ENCODE measurements around the gene SPATA31C1. TPM values are rescaled to one million over a fixed set of nuclear protein-coding genes. Genes with fewer than 3 reads are reported as not detected.

The SPATA31C1 gene
- polyA plus RNA-seq, 2 of the 4 experiments (the other 2 are of a cell fraction) = not detected

DNA sequence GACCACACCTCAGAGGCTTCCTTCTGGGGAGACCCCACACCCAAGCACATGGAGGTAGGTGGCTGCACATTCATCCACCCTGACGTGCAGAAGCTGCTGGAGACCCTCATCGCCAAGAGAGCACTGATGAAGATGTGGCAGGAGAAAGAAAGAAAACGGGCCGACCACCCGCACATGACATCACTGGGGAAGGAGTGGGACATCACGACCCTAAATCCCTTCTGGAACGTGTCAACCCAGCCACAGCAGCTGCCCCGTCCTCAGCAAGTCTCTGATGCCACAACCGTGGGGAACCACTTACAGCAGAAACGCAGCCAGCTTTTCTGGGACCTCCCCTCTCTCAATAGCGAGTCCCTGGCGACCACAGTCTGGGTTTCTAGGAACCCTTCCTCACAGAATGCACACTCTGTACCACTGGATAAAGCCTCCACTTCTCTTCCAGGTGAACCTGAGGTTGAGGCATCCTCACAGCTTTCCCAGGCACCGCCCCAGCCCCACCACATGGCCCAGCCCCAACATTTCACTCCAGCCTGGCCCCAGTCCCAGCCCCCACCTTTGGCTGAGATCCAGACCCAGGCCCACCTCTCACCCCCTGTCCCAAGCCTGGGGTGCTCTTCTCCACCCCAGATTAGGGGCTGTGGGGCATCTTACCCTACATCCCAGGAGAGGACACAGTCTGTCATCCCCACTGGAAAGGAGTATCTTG lies 32.1 kb upstream of the SPATA31C1 start (continued):
- TF ChIP-seq ESRRA (IDR thresholded peaks at IDR 0.05; ENCODE audit: borderline replicate concordance, low read length) (no peak), GATA3 (IDR thresholded peaks at IDR 0.05; ENCODE audit: borderline replicate concordance) (no peak), ZFP36 (IDR thresholded peaks at IDR 0.05; ENCODE audit: borderline replicate concordance, partially characterized antibody) (no peak), RNF2 (IDR thresholded peaks at IDR 0.05; ENCODE audit: borderline replicate concordance, low read depth) (no peak), CHD2 (IDR thresholded peaks at IDR 0.05; ENCODE audit: low read length, partially characterized antibody) (no peak)

DNA sequence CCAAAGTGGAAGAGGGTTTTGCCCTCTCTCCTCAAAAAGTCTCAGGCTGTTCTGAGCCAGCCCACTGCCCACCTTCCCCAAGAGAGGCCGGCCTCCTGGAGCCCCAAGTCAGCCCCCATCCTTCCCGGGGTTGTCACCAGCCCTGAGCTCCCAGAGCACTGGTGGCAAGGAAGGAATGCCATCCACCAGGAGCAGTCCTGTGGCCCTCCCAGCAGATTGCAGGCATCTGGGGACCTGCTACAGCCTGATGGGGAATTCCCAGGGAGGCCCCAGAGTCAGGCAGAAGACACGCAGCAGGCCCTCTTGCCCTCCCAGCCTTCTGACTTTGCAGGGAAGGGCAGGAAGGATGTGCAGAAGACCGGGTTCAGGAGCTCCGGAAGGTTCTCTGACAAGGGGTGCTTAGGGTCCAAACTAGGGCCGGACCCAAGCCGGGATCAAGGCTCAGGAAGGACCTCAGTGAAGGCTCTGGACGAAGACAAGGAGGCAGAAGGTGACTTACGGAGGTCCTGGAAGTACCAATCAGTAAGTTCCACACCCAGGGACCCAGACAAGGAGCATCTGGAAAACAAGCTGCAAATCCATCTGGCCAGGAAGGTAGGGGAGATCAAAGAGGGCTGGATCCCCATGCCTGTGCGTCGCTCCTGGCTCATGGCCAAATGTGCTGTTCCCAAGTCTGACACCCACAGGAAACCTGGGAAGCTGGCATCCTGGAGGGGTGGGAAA lies 31.4 kb upstream of the SPATA31C1 start:
- POLR2A ChIA-PET = no interaction called here
- H3K4me1 ChIP-seq = no peaks in the 10 kb centered on the region
- ATAC-seq (no peak), FAIRE-seq (no peak), DNase-seq (ENCODE audit: low read depth in 1 of 2, low spot score in 1 of 2) (no peak)
- 90% methylated on average over 10 of the region's 11 CpGs for WGBS (ENCODE audit: missing lambda C conversion rate)
- no peak for TF ChIP-seq ESRRA (IDR thresholded peaks at IDR 0.05; ENCODE audit: borderline replicate concordance, low read length)
- TF ChIP-seq EHMT2 (IDR thresholded peaks at IDR 0.05; ENCODE audit: low read depth) = no peak
- no peak for TF ChIP-seq POLR2A (IDR thresholded peaks at IDR 0.05; ENCODE audit: low read length)
- TF ChIP-seq, protein P1, sequence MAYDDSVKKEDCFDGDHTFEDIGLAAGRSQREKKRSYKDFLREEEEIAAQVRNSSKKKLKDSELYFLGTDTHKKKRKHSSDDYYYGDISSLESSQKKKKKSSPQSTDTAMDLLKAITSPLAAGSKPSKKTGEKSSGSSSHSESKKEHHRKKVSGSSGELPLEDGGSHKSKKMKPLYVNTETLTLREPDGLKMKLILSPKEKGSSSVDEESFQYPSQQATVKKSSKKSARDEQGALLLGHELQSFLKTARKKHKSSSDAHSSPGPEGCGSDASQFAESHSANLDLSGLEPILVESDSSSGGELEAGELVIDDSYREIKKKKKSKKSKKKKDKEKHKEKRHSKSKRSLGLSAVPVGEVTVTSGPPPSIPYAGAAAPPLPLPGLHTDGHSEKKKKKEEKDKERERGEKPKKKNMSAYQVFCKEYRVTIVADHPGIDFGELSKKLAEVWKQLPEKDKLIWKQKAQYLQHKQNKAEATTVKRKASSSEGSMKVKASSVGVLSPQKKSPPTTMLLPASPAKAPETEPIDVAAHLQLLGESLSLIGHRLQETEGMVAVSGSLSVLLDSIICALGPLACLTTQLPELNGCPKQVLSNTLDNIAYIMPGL (CRISPR knock-in tag; IDR thresholded peaks at IDR 0.05; ENCODE audit: borderline replicate concordance) = no peak
- TF ChIP-seq CBX2 (IDR thresholded peaks at IDR 0.05; ENCODE audit: borderline replicate concordance, low read depth) = no peak
- TF ChIP-seq CHD2 (IDR thresholded peaks at IDR 0.05; ENCODE audit: low read length, partially characterized antibody) = no peak
- TF ChIP-seq, protein P2, sequence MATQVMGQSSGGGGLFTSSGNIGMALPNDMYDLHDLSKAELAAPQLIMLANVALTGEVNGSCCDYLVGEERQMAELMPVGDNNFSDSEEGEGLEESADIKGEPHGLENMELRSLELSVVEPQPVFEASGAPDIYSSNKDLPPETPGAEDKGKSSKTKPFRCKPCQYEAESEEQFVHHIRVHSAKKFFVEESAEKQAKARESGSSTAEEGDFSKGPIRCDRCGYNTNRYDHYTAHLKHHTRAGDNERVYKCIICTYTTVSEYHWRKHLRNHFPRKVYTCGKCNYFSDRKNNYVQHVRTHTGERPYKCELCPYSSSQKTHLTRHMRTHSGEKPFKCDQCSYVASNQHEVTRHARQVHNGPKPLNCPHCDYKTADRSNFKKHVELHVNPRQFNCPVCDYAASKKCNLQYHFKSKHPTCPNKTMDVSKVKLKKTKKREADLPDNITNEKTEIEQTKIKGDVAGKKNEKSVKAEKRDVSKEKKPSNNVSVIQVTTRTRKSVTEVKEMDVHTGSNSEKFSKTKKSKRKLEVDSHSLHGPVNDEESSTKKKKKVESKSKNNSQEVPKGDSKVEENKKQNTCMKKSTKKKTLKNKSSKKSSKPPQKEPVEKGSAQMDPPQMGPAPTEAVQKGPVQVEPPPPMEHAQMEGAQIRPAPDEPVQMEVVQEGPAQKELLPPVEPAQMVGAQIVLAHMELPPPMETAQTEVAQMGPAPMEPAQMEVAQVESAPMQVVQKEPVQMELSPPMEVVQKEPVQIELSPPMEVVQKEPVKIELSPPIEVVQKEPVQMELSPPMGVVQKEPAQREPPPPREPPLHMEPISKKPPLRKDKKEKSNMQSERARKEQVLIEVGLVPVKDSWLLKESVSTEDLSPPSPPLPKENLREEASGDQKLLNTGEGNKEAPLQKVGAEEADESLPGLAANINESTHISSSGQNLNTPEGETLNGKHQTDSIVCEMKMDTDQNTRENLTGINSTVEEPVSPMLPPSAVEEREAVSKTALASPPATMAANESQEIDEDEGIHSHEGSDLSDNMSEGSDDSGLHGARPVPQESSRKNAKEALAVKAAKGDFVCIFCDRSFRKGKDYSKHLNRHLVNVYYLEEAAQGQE (IDR thresholded peaks at IDR 0.05) = no peak
- TF ChIP-seq GATA3 (IDR thresholded peaks at IDR 0.05; ENCODE audit: borderline replicate concordance) = no peak
- TF ChIP-seq, protein P3, sequence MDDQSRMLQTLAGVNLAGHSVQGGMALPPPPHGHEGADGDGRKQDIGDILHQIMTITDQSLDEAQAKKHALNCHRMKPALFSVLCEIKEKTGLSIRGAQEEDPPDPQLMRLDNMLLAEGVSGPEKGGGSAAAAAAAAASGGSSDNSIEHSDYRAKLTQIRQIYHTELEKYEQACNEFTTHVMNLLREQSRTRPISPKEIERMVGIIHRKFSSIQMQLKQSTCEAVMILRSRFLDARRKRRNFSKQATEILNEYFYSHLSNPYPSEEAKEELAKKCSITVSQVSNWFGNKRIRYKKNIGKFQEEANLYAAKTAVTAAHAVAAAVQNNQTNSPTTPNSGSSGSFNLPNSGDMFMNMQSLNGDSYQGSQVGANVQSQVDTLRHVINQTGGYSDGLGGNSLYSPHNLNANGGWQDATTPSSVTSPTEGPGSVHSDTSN (IDR thresholded peaks at IDR 0.05) = no peak
- TF ChIP-seq KDM1A (IDR thresholded peaks at IDR 0.05; ENCODE audit: low read depth) = no peak
- TF ChIP-seq HDAC2 (IDR thresholded peaks at IDR 0.05) = no peak
- TF ChIP-seq SMC3 (IDR thresholded peaks at IDR 0.05) = no peak
- TF ChIP-seq TFCP2L1 (CRISPR knock-in tag; IDR thresholded peaks at IDR 0.05) = no peak
- no peak for TF ChIP-seq RCOR1 (IDR thresholded peaks at IDR 0.05; ENCODE audit: low read depth, low read length)
- no peak for TF ChIP-seq POLR2AphosphoS2 (conservative IDR thresholded peaks at IDR 0.05; ENCODE audit: low read length)
- no peak for TF ChIP-seq NR3C1 (IDR thresholded peaks at IDR 0.05)
- no peak for TF ChIP-seq NFE2L2 (conservative IDR thresholded peaks at IDR 0.05; ENCODE audit: low read length)
- no peak for TF ChIP-seq JUN (IDR thresholded peaks at IDR 0.05)
- TF ChIP-seq HEYL (CRISPR knock-in tag; IDR thresholded peaks at IDR 0.05) = no peak
- TF ChIP-seq ZSCAN20 (CRISPR knock-in tag; IDR thresholded peaks at IDR 0.05) = no peak
- H3K4me3 ChIP-seq = no peak overlapping the region
- H3K9me3 ChIP-seq = no peaks in the 10 kb centered on the region
- no peak overlapping the region for H3K27ac ChIP-seq
- CTCF ChIA-PET = interaction anchor here (1.4 kb wide), 1 partner anchor 172 kb away, joined by 3 read pairs; no protein-coding TSS in a partner anchor
- no peak overlapping the region for H3K4me2 ChIP-seq

Measured in A549 (cell line).